ENCODE results near the gene NSL1.
A peak's percentile ranks its signal among the peaks of the same experiment; 100 is the strongest.

Gene NSL1

GRCh38 chr1:212797681-212798080 lies 6.1 kb upstream of the NSL1 start:
- no peak overlapping the region for H3K27ac ChIP-seq
- TF ChIP-seq ZFX (IDR thresholded peaks at IDR 0.05; ENCODE audit: borderline replicate concordance), result no peak
- TF ChIP-seq, protein P1, sequence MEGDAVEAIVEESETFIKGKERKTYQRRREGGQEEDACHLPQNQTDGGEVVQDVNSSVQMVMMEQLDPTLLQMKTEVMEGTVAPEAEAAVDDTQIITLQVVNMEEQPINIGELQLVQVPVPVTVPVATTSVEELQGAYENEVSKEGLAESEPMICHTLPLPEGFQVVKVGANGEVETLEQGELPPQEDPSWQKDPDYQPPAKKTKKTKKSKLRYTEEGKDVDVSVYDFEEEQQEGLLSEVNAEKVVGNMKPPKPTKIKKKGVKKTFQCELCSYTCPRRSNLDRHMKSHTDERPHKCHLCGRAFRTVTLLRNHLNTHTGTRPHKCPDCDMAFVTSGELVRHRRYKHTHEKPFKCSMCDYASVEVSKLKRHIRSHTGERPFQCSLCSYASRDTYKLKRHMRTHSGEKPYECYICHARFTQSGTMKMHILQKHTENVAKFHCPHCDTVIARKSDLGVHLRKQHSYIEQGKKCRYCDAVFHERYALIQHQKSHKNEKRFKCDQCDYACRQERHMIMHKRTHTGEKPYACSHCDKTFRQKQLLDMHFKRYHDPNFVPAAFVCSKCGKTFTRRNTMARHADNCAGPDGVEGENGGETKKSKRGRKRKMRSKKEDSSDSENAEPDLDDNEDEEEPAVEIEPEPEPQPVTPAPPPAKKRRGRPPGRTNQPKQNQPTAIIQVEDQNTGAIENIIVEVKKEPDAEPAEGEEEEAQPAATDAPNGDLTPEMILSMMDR (IDR thresholded peaks at IDR 0.05), result no peak

DNA sequence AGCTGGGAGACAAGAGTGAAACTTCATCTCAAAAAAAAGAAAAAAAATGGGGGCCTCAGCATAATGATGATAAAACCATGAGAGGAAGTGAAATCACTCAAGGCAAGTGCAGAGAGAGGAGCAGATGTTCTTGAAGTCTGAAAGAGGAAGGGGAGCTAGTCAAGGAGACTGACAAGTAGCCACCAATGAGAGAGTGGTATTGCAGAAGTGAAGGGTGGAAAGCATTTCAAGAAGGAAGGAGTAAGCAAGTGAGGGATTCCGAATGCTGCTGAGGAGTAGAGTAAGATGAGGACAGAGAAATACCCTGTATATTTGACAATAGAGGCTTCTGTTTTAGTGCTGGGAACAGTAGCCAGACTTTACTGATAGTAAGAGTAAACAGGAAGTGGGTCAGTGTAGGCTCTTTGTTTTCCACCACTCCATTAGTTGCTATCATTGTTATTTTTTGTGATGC lies 3.0 kb upstream of the NSL1 start:
- TF ChIP-seq, protein P1 (IDR thresholded peaks at IDR 0.05), result no peak
- TF ChIP-seq ZFX (IDR thresholded peaks at IDR 0.05; ENCODE audit: borderline replicate concordance), result no peak
- no peak overlapping the region for H3K27ac ChIP-seq

DNA sequence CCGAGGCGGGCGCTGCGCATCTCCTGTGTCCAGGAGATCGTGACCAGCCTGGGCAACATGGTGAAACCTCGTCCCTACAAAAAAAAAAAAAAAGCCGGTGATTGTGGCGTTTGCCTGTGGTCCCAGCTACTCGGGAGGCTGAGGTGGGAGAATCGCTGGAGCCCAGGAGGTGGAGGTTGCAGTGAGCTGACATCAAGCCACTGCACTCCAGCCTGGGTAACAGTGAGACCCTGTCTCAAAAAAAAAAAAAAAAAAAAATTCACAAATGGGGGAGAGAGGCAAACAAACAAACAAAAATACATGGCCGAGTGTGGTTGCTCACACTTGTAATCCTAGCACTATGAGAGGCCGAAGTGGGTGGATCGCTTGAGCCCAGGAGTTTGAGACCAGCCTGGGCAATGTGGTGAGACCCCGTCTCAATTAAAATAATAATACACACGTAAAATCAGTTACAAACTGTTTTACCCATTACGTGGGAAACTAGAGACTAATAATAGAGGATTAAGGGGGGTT lies 875 bp upstream of the NSL1 start:
- peak overlapping the region; percentile 86 for H3K27ac ChIP-seq
- TF ChIP-seq, protein P1 (IDR thresholded peaks at IDR 0.05), result no peak
- no peak for TF ChIP-seq ZFX (IDR thresholded peaks at IDR 0.05; ENCODE audit: borderline replicate concordance)

DNA sequence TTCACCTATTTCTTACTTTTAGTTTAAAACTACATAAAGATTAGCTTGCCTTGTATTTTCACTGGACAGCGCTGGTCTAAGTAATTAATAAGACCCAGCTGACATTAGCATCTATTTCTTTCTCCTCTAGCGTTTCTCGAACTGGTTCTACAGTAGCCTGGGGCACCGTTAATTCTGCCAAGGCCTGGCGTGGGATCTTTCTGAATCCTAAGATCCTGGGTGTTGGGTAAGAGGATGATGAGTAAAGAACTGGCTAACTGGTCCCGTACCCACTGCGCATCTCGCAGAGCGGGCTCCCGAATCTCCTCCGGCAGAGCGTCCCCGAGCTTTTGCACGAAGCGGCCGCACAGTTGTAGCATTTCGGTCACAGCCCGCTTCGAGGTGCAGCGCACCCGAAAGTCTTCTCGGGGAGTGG lies 309 bp downstream of the NSL1 start:
- peak overlapping the region; percentile 86 for H3K27ac ChIP-seq
- TF ChIP-seq ZFX (IDR thresholded peaks at IDR 0.05; ENCODE audit: borderline replicate concordance), result no peak
- TF ChIP-seq, protein P1 (IDR thresholded peaks at IDR 0.05), result 0 out of 2 replicates have a peak, but pooled peaks have one; percentile 3

- TF ChIP-seq, protein P1 (IDR thresholded peaks at IDR 0.05), result no peak
- TF ChIP-seq ZFX (IDR thresholded peaks at IDR 0.05; ENCODE audit: borderline replicate concordance), result no peak
Observed at GRCh38 chr1:212785871-212786270, 5.7 kb downstream of the NSL1 start.

GRCh38 chr1:212783976-212784375 lies 7.6 kb downstream of the NSL1 start:
- H3K27ac ChIP-seq, result no peak overlapping the region
- TF ChIP-seq ZFX (IDR thresholded peaks at IDR 0.05; ENCODE audit: borderline replicate concordance), result no peak
- TF ChIP-seq, protein P1 (IDR thresholded peaks at IDR 0.05), result no peak

More at GRCh38 chr1:212785871-212786270, 5.7 kb downstream of the NSL1 start:
- H3K27ac ChIP-seq, result no peak overlapping the region

DNA sequence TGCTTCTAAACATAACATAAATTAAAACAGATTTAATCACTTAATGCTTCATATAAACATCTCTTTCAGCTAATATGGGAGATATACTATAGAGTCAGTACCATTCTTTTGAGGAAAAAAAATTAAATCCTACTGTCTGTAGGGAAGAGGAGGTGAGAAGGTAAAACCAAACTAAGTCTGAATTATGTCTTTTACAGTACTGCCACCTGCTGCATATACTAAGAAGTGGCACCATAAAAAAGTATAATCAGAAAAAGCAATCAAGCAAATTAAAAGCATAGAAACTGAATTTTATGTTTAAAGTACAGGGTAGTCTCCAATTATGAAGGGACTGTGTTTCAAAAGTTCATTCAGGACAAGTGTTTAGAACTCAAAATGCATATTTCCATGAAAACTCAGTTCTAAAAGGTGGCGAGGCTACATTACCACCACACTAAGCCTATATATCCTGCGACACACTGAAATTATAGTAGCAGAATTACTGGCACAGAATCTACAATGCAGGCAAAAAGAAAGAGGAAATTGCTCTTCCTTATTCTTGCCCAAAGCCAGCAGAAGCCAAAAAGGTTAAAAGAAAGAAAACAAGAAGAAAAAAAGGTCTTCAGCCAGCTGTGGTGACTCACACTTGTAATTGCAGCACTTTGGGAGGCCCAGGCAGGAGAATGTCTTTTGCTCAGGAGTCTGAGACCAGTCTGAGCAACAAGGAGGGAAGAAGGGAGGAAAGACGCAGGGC lies 9.0 kb downstream of the NSL1 start:
- TF ChIP-seq, protein P1 (IDR thresholded peaks at IDR 0.05), result peak; percentile 85
- no peak for TF ChIP-seq ZFX (IDR thresholded peaks at IDR 0.05; ENCODE audit: borderline replicate concordance)
- no peak overlapping the region for H3K27ac ChIP-seq

All from 22Rv1 (cell line).